GDM1 (cell line): ENCODE results near the gene GPANK1.
A peak's percentile ranks its signal among the peaks of the same experiment; 100 is the strongest.

Experiments used
- DNase-seq: peaks from one replicate; lab custom pipeline; 2025; lab: John Stamatoyannopoulos, UW

GPANK1 gene

DNA sequence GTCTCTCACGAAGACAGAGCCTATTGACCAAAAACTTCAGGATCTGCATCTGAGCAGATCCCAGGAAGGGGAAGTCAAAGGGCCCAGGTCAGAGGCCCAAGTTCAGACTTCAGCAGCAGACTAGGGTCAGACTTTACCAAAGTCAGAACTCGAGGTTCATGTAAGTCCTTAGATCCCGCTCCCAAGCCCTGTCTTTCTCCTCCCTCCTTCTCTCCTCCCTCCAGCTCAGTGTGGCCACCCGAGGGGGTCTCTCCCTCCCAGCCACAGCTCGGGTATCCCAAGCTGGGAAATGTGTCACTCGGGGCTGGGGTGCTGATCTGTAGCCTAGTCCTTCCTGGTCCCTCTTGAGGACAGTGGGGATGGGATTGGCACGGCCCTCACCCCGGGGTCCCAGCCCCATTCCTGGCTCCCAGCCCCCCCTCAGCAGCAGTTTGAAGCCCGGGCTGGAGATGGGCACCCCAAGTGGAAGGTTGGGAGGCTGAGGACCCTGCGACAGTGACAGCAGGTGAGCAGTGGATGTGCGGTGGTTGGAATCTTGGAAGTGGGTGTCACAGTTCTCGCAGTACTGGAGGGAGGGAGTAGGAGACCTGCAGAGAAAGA, 2.6 kb downstream of the GPANK1 start:
- no peak for DNase-seq

DNA sequence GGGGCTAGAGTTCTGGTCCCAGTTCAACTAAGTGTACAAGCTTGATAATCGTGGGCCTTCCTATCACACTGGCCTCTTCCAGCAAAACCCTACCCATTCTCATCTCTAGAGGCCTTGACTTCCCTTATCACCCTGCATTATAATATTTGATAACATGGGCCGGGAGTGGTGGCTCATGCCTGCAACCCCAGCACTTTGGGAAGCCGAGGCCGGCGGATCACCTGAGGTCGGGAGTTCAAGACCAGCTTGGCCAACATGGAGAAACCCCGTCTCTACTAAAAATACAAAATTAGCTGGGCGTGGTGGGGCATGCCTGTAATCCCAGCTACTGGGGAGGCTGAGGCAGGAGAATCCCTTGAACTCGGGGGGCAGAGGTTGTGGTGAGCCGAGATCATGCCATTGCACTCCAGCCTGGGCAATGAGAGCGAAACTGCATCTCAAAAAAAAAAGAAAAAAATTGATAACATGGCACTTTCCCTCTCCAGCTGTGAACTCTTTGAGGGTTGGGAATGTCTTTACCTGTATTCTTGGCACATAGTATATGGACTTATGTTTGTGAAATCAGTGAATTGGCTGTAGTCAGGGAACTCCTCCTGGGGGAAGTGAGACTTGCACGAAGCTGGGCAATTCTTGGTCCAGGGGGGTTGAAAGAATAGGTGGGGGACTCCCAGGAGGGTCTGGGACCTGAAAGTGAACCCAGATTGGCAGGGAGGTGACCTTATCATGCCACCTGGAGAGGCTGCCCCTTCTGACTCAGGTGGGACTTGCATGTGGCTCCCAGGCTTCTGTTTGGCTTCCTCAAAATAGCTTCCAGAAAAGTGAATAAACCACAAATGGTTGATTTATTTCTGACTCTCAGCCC, 3.3 kb downstream of the GPANK1 start:
- DNase-seq: no peak

DNA sequence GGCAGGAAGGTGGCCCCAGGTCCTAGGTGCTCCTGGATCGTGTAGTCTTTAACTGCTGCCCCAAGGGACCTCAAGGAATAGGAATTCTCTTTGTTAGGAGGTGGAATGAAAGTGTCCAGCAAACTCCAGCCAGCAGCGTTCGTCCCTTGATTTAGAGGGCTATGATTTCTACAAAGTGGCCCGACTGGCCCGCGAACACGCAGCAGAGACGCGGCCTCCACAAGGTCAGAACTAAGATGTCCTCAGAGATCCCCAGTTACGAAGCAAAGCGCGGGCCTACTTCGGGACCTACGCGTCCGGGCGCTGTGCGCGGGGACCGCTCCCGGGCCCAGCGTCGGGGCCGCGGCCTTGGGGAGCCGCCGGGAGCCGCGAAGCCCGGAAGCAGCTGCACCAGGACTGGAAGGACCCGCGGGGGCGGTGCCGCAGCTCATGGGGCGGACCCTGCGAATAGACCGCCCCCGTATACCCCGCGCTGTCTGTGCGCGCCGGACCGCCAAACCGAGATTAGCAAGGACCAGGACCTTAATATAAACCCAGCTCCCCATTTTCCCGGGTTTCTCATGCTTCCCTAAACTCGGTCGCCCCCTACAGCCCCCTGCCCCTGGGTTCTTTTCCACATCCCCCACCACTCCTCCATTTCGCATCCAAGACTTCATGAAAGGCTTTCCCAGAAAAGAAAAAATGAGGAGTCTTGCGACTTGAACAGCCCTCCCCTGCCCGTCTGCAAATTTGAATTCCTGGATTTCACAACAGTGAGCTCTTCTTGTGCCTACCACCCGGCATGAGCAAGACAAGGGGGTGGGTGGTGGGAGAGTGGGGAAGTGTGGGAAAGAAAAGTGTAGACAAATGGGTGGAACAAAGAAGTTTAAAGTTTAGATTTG, 4.2 kb downstream of the GPANK1 start, which contains the start of gene C6orf47:
C6orf47 (minus strand) TSS at position 398 of the 881 bp plus-strand sequence. CDS start 831 bp downstream, outside the sequence.
- DNase-seq: peak; percentile 70

DNA sequence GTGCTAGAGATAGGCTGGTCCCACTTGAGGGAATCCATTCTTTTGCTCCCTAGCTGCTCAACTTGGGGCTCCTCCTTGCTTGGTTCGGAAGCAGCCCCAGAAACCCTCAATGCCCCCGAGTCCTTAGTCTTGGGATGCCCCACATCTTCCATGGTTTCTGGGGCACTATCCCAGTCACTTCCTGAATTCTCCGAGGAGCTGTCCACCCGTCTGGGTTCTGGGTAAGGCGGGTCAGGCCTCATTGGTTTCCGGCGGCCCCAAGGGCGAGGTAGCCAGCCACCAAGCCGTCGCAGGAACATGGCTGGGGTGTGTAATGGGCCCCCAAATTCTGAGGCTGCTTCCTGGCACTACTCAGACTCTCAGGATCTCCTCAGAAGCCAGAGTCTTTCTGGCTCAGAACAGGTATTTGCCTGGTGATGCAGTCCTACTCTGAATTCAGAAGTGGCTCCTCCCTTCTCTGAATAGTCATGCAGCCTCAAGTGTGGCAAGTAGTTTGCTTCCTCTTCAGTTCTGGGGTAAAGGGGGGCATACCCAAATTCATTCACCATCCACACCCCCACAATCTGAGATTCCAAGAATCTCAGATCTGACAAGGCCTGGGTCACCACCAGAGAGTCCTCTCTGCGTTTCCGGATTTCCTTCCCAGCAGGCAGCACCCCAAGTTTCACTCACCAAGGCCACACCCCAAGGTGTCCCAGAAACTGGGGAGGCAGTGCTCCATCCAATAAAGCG, 5.0 kb downstream of the GPANK1 start:
- DNase-seq: no peak

DNA sequence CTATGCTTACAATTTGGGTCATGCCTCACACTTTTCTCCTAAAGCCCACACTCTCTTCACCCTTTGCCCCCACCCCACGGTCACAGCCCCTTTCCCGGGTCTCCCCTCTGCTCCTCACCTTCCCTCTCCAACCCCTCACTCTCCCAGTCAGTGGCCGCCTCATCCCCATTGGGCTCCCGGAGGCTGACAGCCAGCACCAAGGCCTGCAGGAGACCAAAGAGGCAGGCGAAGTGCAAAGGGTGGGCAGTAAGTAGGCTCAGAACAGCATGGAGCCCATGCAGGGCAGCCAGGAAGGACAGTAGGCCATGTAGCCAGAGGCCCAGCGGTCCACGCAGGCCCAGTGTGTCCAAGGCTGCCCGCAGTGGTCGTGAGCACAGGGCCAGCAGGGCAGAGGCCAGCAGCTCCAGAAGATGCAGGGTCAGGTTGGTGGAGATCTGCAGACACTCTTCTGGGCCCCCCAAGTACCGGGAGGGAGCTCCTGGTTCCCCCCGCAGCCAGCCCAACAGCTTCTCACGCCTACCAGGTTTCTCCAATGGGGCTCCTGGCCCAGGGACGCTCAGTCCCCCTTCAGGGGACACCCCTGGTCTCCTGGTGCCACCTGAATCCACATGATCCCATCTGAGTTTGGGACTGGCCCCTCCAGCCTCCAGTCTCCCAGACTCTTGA, 5.7 kb downstream of the GPANK1 start:
- no peak for DNase-seq

DNA sequence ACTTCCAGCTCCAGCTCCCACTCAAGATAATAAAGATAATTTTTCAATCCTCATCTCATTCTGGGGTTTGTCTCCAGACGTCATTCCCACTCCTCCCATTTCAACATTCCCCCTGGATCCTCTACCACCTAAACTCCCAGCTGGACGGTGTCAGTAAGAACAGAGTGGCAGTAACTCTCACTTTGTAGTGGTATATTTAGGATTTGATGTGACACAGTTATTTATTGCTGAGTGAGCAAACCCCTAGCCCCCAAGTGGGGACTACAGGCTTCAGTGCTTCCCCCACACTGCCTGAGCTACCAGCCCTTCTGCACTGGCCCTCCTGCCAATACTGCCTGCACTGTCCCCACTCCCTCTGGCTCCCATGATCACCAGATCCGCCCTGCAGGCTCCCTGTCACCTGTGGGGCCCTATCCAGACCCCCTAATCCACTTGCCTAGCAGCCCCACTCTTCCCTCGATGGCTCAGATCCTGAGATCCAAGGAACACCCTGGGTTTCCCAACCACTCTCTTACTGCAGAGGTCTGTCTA, 6.6 kb downstream of the GPANK1 start:
- no peak for DNase-seq

DNA sequence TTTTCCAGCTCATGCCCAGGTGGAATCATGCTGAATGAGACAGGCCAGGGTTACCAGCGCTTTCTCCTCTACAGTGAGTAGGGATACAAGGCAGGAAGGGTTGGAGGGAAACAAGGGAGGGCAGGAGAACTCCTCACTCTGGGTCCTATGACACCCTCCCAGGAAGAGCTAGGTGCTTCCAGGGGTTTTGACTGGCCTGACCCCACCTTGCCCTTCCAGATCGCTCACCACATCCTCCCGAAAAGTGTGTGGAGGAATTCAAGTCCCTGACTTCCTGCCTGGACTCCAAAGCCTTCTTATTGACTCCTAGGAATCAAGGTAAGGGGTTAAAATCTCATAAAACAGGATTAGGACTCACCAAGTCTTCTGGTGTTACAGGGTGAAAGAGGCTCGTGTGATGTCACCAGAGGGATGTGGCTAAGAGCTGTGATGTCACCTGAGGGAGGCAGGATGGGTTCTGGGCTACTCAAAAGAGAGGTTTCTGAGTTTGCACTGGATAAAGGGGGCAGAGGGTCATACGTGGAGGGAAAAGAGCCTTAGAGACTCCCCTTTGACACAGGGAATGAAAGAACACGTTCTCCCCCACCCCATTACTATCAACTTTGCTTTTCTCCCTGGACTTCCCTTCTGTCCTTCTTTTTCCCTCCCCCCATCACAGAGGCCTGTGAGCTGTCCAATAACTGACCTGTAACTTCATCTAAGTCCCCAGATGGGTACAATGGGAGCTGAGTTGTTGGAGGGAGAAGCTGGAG, 7.2 kb downstream of the GPANK1 start:
- no peak for DNase-seq

DNA sequence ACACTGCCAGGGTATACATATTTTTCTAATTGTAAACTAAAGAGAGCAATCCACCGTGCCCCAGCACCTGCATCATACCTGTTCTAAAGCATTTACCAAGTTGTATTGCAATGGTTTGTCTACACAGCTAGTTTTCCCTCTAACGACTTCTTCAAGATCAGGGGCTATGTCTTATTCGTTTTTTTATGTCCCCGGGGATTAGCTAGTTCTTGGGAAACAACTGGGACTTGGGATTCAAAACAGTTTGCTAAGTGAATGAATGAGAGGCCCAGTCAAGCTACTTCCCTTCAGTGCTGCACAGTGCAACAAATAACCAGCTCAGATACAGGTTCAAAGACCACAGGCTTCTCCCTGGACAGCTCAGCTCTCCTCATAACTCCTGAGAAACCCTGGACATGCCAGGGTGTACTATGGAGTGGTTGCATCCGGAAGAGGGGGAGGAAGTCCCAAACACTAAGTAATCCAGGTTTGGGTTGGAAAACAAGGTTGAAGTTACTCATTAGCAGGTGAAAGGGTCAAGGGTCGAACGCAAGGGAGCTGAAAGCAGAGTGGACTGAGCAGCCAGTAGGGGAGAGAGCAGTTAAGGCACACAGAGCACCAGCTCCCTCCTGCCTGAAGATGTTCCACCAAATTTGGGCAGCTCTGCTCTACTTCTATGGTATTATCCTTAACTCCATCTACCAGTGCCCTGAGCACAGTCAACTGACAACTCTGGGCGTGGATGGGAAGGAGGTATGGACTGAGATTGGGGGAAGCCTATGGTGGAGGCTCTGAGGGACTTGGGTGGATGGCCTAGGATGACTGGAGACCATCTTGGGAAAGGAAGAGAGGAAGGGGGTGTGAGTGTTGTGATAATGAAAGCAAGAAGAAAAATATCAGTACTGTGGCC, 9.2 kb downstream of the GPANK1 start, which contains the start of gene APOM:
APOM (plus strand) TSS at position 546 of the 889 bp plus-strand sequence; CDS start at position 619, 73 bp downstream.
- no peak for DNase-seq

DNA sequence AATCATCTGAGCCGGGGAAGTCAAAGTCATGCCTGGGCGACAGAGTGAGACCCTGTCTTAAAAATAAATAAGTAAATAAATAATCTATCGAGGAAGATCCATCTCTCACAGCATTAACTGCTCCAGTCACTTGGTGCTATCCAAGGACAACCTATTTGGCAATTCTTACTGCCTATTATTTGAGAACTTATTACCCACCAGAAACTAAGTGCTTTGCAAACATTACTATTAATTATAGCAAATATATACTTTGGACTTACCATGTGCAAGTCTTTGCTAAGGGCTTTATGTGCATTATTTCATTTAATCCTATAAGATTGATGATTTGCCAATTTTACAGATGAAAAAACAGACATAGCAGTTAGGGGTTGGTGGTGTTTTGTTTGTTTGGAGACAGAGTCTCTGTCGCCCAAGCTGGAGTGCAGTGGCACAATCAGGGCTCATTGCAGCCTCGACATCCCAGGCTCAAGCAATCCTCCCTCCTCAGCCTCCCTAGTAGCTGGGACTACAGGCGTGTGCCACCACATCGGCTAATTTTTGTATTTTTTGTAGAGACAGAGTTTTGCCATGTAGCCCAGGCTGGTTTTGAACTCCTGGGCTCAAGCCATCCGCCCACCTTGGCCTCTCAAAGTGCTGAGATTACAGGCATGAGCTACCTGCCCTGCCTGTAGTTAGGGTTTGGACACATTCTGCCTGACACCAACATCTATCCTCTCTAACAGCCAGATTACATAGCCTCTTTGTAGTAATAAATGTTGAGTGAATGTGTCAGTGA, 10.0 kb downstream of the GPANK1 start:
- no peak for DNase-seq

DNA sequence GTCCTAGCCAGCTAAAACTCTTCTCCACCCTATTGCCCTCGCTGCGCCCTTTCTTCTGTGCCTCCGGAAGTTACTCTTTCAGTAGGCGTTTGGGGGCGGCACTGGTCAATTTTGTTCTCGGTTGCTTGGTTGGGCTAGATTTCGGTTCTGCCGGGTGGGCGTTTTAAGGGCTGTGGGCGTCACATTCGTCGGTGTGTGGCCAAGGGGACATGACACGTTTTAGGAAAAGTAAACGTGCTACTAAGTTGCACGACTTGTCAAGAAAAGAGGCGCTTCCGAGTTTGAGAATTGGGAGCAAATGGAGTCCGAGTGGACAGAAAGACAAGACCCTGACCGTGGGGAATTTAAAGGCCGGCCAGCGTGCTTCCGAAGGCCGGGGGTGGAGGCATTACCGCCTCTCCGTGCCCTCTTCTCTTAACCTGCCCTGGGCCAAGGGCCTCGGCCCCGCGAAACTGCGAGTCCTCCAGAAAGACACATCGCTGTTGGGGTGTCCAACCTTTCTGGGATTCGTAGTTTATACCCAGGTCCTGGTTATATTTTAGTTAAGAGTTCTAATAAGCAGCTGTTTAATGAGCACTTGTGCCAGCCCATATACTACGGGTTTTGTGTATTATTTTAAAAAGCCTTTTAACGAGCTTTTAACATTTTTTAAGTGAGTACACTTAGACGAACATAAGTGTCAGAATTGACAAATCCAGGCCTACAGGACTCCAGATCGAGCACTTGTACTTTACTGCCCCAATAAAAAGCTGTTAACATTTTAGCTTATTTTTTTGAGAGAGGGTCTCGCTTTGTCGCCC, 11.7 kb downstream of the GPANK1 start:
- DNase-seq: peak; percentile 94

DNA sequence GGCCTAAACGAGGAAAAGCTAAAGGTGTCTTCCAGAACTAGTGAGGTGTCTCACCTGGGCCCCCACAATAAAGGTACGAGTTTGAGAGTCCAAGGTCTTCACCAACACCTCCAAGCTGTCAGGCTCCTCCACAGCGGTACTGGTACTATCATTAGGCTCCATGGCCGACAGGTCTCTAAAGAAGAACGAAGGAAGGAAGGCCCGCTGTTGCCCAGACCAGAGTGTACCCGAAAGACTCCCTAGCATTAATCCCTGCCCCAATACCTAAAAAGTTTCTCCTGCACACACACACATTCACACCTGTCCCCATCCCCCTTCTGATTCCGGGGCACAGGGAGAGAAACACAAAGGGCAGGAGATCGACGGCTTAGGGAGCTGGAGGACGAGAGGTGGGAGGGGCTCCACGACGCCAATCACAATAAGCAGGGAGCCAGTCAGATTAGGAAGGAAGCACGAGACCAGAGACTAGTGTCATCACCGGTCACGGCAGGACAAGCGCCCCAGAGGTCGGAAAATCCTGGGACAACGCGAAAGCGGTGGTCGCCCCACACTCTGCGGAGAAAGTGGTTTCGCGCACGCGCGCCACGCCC, 13.1 kb downstream of the GPANK1 start:
- no peak for DNase-seq

DNA sequence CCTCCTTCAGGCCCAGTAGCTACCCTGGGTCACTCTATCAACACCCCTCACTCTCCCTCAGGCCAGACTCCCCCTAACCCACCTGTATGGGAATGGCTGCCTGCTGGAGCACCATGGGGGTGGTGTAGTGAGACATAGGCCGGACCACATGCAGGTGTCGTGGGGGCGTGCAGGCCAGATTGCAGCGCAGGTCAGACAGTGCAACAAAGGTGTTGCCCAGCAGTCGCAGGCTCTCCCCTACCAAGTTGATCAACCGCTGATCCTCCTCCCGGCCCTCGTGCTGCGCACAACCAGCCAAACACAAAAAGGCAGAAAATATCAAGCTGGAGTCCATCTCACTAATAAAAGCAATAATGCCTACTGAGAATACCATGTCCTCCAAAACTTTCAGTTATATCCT, 19.5 kb downstream of the GPANK1 start:
- DNase-seq: no peak

DNA sequence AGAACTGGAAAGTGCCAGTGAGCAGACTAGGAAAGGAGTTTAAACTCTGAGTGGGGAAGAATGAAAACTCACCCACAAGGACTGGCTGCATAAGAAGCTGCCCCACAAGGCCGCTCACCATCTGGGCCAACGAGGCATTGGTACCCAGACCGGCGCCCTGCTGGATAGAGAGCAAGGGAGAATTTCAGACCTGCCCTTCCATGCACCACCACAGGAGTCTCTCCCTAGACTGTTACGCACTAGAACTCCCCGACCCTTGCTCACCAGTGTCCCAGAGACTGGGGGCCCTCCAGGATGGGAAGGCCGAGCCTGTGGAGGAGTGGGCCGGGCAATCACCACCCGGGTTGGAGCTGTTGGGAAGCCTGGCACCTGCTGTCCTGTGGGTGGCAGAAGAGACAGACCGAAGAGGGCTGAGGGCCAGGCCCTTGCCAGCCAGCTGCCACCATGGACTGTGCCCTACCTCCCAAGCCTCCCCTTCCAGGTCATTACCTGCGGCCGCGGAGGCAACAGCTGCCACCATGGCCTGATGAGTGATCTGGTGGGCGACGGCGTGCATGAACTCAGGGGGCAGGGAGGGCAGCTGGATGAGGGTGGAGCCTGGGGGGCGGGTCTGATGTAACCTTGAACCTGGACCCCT, 20.9 kb downstream of the GPANK1 start:
- no peak for DNase-seq

DNA sequence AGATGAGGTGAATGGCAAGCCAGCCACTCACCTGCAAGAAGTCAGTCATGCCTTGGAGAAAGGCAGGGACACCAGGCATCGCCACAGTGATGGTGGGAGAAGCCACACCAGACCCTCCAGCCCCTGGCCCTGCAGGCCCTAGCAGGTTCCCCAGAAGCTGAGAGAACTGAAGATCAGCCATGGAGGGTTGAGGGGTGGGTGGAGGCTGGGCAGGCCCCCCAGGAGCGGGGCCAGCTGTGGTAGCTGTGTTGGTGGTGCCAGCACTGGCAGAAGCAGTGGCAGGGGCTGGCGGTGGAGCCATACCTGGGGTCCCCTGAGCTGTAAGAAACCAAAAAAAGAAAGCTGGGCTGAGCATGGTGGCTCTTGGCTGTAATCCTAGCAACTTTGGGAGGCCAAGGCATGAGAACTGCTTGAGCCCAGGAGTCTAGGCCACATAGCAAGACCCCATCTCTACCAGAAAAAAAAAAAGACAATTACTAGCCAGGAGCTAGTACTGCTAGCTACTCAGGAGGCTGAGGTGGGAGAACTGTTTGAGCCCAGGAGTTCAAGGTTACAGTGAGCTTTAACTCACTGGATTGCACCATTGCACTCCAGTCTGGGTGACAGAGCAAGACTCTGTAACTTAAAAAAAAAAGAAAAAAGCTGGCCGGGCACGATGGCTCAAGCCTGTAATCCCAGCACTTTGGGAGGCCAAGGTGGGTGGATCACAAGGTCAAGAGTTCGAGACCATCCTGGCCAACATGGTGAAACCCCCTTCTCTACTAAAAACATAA, 21.8 kb downstream of the GPANK1 start:
- no peak for DNase-seq

DNA sequence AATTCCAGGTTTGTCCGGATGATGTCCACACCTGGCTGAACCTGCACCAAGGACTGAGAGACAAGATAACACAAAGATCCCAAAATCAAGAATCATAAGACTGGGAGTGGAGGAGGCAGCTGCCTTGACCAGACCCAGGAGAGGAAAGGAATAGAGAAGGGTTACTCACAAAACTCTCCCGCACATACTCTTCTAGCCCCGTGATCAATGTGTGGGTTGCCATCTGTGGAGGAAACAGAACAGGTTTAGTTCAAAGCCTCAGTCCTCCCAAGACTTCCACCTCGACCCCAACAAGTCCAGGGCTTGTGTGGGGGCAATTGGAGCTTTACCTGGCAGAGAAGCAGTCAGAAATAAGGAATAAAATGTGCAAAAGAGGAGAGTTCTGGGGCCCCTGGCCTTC, 23.4 kb downstream of the GPANK1 start:
- DNase-seq: no peak

DNA sequence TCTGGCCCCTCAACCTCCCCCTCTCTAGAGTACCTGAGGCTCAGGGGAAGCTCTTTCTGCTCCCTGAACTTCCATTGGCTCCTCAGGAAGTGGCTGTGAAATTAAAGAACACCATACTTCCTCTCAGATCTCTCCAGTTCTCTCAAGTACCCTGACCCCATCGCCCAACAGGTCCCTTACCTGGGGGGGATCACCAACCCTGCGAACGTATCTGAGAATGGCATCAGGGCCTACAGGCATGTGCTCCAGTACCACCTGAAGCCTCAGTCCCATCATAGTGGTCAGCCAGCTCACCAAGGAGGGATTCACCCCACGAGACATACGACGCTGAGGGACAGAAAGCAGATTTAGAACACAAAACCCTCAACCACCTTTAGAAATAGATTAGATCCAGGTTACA, 24.2 kb downstream of the GPANK1 start:
- DNase-seq: no peak
